GM18868 (cell line): Measurements from ENCODE around the gene MS4A3.
"Not testable (repeated sequence)": the region's sequence is repeated elsewhere in the genome, so short reads cannot be mapped to it uniquely, and the experiment has no call there.

Experiments used
- ATAC-seq: cut with Tn5 transposase; IDR thresholded peaks from one replicate; pipeline ENCODE4 v1.9.1; 2021; ENCODE audit warnings: mild to moderate bottlenecking, moderate library complexity; ENCODE audit not compliant: unreplicated experiment

MS4A3 gene, protein sequence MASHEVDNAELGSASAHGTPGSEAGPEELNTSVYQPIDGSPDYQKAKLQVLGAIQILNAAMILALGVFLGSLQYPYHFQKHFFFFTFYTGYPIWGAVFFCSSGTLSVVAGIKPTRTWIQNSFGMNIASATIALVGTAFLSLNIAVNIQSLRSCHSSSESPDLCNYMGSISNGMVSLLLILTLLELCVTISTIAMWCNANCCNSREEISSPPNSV

DNA sequence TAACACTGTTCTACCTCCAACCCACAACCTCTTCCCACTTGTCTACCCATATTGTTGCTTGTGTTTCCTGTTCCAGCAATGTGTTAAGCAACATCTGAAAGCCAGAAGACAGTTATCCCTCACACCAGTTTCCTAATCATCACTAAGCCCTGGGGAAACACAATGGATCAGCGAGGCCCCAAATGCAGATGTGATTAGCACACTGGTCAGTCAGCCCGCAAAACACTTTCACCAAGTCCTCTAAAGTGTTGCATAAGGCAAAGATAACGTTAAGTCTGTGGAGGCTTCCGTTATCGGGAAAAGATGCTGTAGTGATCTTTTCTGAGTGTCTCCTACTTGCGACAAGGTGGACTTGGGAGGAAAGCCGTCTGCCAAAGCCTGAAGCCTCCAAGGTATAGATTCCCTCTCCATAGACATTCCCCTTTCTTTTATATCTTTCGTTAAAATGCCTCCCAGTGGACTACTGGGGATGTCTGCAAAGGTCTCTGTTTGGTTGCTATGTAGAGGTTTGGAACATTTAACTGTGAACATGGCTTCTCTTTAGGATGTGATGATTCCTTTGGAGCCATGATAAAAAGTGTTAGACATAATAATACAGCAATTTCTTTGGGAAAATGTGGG is at the start of gene MS4A3:
Gene MS4A3, plus strand, starts transcription at position 317 of the 621 bp plus-strand sequence. CDS start 4,496 bp downstream, outside the sequence.
- no peak for ATAC-seq

GRCh38 chr11:60016881-60017280 is 39.6 kb upstream of the MS4A3 start, which contains the start of gene OOSP4B:
Gene OOSP4B (plus strand): TSS chr11:60017181.
- no peak for ATAC-seq

DNA sequence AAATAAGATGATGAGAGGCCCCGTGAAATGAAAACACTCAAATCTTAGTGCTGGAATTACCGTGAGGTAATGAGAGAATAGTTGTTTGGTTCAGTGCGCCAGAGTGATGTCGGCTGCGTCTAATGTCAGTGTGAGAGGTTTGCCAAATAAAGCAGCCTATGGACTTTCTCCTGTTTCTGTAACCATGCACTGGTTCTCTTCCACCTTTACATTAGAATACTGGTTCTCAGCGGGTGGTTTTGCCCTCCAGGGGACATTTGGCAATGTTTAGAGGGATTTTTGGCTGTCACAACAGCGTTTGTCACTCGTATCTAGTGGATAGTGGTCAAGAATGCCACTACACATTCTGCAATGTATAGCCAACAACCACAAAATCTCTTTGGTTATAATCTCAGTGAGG is 38.4 kb upstream of the MS4A3 start:
- ATAC-seq = no peak

GRCh38 chr11:60020376-60020775 is 36.1 kb upstream of the MS4A3 start:
- ATAC-seq = not testable (repeated sequence)

DNA sequence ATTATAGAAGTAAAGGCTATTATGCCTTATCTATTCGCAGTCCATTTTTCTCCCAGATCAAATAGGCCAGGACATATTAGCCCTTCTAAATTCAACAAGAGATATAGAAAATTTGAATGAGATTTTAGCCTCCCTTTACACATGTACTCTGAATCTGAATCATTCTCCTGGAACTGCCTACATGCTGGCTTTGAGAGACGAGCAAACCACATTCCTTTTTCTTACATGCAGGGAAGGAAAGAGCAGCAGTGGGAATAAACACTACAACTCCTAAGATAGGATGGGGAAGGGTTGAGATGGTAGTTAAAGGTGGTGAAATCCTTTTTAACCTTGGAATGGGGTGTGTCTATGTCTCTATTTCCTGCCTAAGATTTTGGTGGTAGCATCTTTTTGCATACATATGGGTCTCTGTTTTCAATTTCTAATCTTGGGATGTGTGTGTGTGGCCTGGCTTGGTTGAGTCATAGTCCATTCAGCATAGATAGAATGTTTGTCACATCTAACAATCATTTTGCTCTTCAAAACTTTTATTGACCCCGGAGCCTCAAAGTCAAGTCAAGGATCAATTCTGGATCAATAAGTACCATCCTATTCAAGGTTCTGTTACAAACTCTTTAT is 27.3 kb upstream of the MS4A3 start:
- no peak for ATAC-seq

- ATAC-seq = no peak
Measured at GRCh38 chr11:60040109-60040508, 16.4 kb upstream of the MS4A3 start, which contains the start of gene OOSP2. Gene OOSP2 (plus strand): TSS chr11:60040409. CDS start chr11:60040460, 51 bp downstream.

DNA sequence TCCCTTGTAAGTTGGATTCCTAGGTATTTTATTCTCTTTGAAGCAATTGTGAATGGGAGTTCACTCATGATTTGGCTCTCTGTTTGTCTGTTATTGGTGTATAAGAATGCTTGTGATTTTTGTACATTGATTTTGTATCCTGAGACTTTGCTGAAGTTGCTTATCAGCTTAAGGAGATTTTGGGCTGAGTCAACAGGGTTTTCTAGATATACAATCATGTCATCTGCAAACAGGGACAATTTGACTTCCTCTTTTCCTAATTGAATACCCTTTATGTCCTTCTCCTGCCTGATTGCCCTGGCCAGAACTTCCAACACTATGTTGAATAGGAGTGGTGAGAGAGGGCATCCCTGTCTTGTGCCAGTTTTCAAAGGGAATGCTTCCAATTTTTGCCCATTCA is 6.0 kb upstream of the MS4A3 start:
- not testable (repeated sequence) for ATAC-seq

DNA sequence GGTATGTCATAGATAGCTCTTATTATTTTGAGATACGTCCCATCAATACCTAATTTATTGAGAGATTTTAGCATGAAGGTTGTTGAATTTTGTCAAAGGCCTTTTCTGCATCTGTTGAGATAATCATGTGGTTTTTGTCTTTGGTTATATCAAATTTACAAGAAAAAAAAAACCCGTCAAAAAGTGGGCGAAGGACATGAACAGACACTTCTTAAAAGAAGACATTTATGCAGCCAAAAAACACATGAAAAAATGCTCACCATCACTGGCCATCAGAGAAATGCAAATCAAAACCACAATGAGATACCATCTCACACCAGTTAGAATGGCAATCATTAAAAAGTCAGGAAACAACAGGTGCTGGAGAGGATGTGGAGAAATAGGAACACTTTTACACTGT is 5.6 kb upstream of the MS4A3 start:
- not testable (repeated sequence) for ATAC-seq

DNA sequence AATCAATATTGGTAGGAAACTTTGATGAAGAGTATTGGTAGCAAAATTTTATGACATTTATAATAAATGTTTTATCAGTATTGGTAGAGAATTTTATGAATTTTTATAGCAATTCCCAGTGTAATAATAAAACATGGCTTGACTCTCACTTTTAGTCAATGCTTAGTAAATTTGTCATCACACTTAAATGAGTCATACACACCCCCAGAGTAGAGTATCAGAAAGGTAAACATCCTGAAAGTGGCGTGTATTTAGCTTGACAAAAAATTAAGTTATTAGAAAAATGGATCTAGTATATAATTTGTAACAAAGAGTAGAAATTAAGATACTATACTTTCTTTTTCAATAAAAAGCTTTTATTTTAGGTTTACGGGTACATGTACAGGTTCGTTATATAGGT is 2.6 kb downstream of the MS4A3 start:
- ATAC-seq = no peak

GRCh38 chr11:60059521-60060240 is 3.2 kb downstream of the MS4A3 start:
- ATAC-seq = no peak

DNA sequence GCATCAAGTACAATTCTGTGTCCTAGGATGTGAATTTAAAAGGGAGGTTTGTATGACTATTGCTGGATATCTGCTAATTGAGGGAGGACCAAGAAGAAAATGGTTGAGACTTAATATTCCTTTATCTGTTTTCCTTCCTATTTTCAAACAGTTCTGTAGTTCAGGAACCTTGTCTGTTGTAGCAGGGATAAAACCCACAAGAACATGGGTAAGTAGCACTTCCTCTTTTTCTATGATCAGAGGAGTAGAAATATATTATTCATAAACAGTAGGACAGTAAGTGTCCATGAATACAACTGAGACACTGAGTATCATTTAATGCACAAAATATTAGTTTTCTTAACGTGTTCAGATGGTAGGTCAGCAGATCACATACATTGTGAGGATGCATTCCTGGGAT is 7.6 kb downstream of the MS4A3 start:
- no peak for ATAC-seq

DNA sequence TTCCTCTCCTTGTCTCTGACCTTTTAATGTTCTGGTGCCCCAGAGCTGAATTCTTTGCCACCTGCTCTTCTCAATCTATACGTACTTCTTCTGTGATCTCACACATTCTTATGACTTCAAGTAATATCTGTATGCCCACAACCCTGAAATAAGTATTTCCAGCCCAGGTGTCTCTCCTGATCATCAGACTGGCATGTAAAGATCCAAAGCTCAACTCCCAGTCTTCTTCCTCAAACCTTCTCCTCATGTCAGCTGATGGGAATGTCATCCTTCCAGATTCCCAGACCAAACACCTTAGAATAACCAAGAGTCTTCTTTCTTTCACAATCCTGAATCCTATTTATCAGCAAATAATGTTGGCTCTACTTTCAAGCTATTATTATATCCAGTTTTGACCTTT is 9.3 kb downstream of the MS4A3 start:
- no peak for ATAC-seq

DNA sequence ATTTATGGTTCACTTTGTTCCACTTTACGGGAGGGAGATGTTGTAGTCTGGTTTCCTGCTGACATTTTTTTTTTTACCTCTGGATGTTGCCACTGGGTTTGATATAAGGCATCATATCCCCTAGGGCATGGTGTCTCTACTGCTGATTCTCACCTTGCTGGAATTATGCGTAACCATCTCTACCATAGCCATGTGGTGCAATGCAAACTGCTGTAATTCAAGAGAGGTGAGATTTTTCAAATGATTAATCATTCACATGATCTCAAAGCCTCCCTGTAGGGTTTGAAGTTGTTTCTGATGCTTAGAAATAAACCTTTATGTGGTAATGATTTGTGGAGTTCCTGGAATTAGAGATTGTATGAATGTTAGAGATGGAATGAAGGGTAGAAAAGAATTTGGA is 13.0 kb downstream of the MS4A3 start:
- ATAC-seq = no peak

DNA sequence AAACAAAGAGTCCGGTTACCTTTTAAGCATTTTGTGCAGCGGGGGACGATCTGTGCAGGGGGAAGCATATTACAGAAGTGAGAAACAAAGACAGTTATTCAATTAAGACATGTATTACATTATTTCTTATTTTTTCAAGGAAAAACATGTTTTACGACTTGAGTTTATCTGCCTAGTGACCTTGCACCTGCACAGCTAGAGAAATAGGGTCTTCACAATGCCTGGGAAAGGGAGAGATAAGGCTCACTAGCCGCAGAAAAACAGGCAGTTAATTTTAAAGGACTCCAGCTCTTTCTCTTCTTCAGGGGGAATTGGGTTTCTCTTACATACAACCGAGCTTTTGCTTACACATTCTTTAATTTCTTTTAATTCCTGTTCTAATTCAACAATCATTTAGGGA is 15.2 kb downstream of the MS4A3 start:
- not testable (repeated sequence) for ATAC-seq

- no peak for ATAC-seq
Measured at GRCh38 chr11:60077216-60077817, 20.9 kb downstream of the MS4A3 start.

DNA sequence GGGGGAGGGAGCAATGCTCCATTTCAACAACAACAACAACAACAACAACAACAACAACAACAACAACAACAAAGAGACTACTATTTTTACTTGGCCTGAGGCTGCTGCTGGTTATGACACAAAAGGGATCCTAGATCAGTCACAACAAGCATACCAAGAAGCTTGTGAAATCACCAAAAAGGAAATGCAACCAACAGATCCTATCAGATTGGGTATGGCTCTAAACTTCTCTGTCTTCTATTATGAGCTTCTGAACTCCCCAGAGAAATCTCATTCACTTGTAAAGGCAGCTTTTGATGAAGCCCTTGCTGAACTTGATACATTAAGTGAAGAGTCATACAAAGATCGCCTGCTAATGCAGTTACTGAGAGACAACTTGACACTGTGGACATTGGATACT is 21.5 kb downstream of the MS4A3 start:
- ATAC-seq = no peak

DNA sequence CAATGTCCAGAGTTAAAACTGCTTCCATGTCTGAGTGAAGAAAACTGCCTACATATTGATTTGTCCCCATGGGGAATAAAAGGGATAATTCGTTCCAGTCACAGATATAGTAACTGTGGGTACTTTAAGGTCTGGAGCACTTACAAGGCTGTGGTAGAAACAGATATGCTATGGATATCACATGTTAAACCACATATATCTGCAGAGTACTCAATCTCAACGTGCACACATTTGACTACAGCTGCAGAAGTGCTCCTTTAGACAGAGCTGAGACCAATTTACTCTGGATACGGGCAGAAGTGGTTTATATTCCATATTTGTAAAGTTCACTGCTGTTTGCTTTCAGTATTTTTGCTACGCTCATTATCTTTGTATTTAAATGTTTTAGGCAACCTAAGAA is 22.3 kb downstream of the MS4A3 start:
- no peak for ATAC-seq

- no peak for ATAC-seq
Measured at GRCh38 chr11:60080535-60080934, 24.1 kb downstream of the MS4A3 start.

DNA sequence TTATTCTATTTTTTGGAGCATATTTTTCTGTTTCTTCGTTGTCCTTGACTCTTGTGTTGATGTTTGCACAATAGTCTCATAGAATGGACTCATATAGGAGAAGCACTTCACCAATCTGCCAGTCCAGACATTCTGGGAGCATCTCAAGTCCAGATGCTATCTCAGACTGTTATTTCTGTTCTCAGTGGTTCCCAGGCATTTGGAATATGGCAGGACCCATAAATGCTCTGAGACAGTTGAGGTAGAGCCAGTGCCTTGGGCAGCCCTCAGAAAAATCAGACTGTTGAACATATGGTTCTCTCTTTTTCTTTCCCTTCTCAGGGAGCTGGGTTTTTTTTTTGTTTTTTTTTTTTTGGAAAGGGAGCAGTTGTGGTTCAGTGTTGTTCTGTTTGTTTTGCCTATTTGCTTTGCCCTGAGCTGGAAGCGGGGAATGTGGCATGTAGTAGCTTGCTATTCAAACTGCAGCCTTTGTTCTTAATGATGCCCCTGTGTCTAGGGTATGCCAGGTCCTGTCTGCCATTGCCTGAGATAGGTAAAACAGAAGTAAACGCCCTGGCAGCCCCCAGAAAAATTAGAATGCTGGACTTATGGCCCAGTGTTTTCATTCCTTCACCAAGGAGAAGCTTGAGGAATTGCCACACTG is 28.3 kb downstream of the MS4A3 start:
- ATAC-seq = no peak

- ATAC-seq = no peak
Measured at GRCh38 chr11:60085909-60086308, 29.4 kb downstream of the MS4A3 start.

- ATAC-seq = no peak
Measured at GRCh38 chr11:60087239-60087638, 30.8 kb downstream of the MS4A3 start.
